SK-N-SH treated with all-trans-retinoic acid at 6 μM for 48 hours (cell line): ENCODE results near the gene CALML3.

Experiments used
- BACH2 ChIP-seq: fragments of 250-450 bp; sonication (Bioruptor Pico); IDR thresholded peaks from 2 replicates; pipeline ENCODE4 v1.9.0; 2021; ENCODE audit warnings: mild to moderate bottlenecking, borderline replicate concordance
- PATZ1 ChIP-seq: fragments of 250-450 bp; sonication (Bioruptor Pico); IDR thresholded peaks from 2 replicates; pipeline ENCODE4 v1.8.0; 2020; ENCODE audit warnings: mild to moderate bottlenecking, moderate library complexity, borderline replicate concordance
- SNAI2 ChIP-seq: fragments of 250-450 bp; sonication (Bioruptor Pico); IDR thresholded peaks from 2 replicates; pipeline ENCODE4 v1.5.0; 2020; ENCODE audit warnings: mild to moderate bottlenecking, moderate library complexity
- TCF4 ChIP-seq: fragments of 250-450 bp; sonication (Bioruptor Pico); IDR thresholded peaks from 2 replicates; pipeline ENCODE4 v1.8.0; 2021; ENCODE audit warnings: mild to moderate bottlenecking, moderate library complexity, borderline replicate concordance

- no peak for TF ChIP-seq BACH2 (CRISPR knock-in tag)
- no peak for TF ChIP-seq PATZ1
- no peak for TF ChIP-seq SNAI2 (CRISPR knock-in tag)
- TF ChIP-seq TCF4 (CRISPR knock-in tag), result no peak
These were observed 15.3 kb downstream of the CALML3 start for GRCh38 chr10:5540080-5540479.
